H9 (cell line): ENCODE measurements around the gene SLC12A4. TPM values are rescaled to one million over a fixed set of nuclear protein-coding genes. Genes with fewer than 3 reads are reported as not detected.

Experiments used
- DNase-seq: peaks from one replicate; pipeline ENCODE4 v3.0.0-alpha.2; 2017
- H2AFZ ChIP-seq: one replicate; pipeline ENCODE4 v1.6.1; 2013; ENCODE audit warnings: mild to moderate bottlenecking, low read length, control low read depth, moderate library complexity
- H2AK5ac ChIP-seq: 2 replicates; pipeline ENCODE4 v1.6.1; 2013; ENCODE audit warnings: low read length, control low read depth, mixed read lengths; ENCODE audit not compliant: insufficient read length
- H2BK120ac ChIP-seq: one replicate; pipeline ENCODE4 v1.6.1; 2013; ENCODE audit warnings: low read depth, mild to moderate bottlenecking, low read length, control low read depth, inconsistent platforms; ENCODE audit not compliant: poor library complexity, severe bottlenecking
- H2BK12ac ChIP-seq: 2 replicates; pipeline ENCODE4 v1.6.1; 2013; ENCODE audit warnings: low read length, control low read depth, mixed read lengths, low read depth; ENCODE audit not compliant: insufficient read length
- H2BK15ac ChIP-seq: 2 replicates; pipeline ENCODE4 v1.6.1; 2013; ENCODE audit warnings: low read depth, low read length, control low read depth
- H2BK20ac ChIP-seq: one replicate; pipeline ENCODE4 v1.6.1; 2013; ENCODE audit warnings: low read depth, mild to moderate bottlenecking, low read length, control low read depth, inconsistent platforms; ENCODE audit not compliant: poor library complexity, severe bottlenecking
- H2BK5ac ChIP-seq: 2 replicates; pipeline ENCODE4 v1.6.1; 2013; ENCODE audit warnings: low read length, control low read depth, mixed read lengths; ENCODE audit not compliant: insufficient read length
- H3K14ac ChIP-seq: 2 replicates; pipeline ENCODE4 v1.6.1; 2013; ENCODE audit warnings: low read length, control low read depth; ENCODE audit not compliant: insufficient read depth
- H3K18ac ChIP-seq: 2 replicates; pipeline ENCODE4 v1.6.1; 2013; ENCODE audit warnings: low read depth, mild to moderate bottlenecking, mixed read lengths, low read length, control low read depth; ENCODE audit not compliant: insufficient read length
- H3K23ac ChIP-seq: 2 replicates; pipeline ENCODE4 v1.6.1; 2013; ENCODE audit warnings: low read length, control low read depth, mixed read lengths, low read depth; ENCODE audit not compliant: insufficient read length
- H3K23me2 ChIP-seq: 2 replicates; pipeline ENCODE4 v1.6.1; 2013; ENCODE audit warnings: low read depth, mild to moderate bottlenecking, mixed read lengths, low read length, control low read depth; ENCODE audit not compliant: insufficient read length, poor library complexity, severe bottlenecking
- H3K27ac ChIP-seq: 2 replicates; pipeline ENCODE4 v1.5.1; 2013; ENCODE audit warnings: low read length, control low read depth, mixed read lengths, low read depth; ENCODE audit not compliant: insufficient read length
- H3K27me3 ChIP-seq: 2 replicates; pipeline ENCODE4 v1.6.1; 2013; ENCODE audit warnings: low read length, control low read depth, inconsistent platforms; ENCODE audit not compliant: insufficient read depth
- H3K4ac ChIP-seq: 2 replicates; pipeline ENCODE4 v1.6.1; 2013; ENCODE audit warnings: low read depth, mild to moderate bottlenecking, control low read depth, inconsistent platforms, low read length, moderate library complexity
- H3K4me1 ChIP-seq: 2 replicates; pipeline ENCODE4 v1.6.1; 2013; ENCODE audit warnings: low read length, control low read depth, inconsistent platforms; ENCODE audit not compliant: insufficient read depth
- H3K4me2 ChIP-seq: 2 replicates; pipeline ENCODE4 v1.6.1; 2013; ENCODE audit warnings: low read length, control low read depth, mixed read lengths; ENCODE audit not compliant: insufficient read length, insufficient read depth
- H3K56ac ChIP-seq: 2 replicates; pipeline ENCODE4 v1.6.1; 2013; ENCODE audit warnings: low read depth, mild to moderate bottlenecking, mixed read lengths, low read length, control low read depth; ENCODE audit not compliant: insufficient read length
- H3K79me1 ChIP-seq: 2 replicates; pipeline ENCODE4 v1.6.1; 2013; ENCODE audit warnings: low read depth, mild to moderate bottlenecking, moderate library complexity, low read length, control low read depth, inconsistent platforms; ENCODE audit not compliant: insufficient read depth, poor library complexity, severe bottlenecking
- H3K79me2 ChIP-seq: 2 replicates; pipeline ENCODE4 v1.6.1; 2013; ENCODE audit warnings: low read length, control low read depth, inconsistent platforms; ENCODE audit not compliant: insufficient read depth
- H3K9ac ChIP-seq: 2 replicates; pipeline ENCODE4 v1.6.1; 2013; ENCODE audit warnings: low read length, control low read depth, mixed read lengths; ENCODE audit not compliant: insufficient read length; ENCODE audit errors: extremely low read depth
- H3K9me3 ChIP-seq: one replicate; pipeline ENCODE4 v1.6.1; 2013; ENCODE audit warnings: low read depth, low read length, inconsistent platforms; ENCODE audit not compliant: control insufficient read depth
- H3T11ph ChIP-seq: one replicate; pipeline ENCODE4 v1.6.1; 2013; ENCODE audit warnings: mild to moderate bottlenecking, low read length, control low read depth, inconsistent platforms
- H4K20me1 ChIP-seq: one replicate; pipeline ENCODE4 v1.6.1; 2013; ENCODE audit not compliant: control insufficient read depth, insufficient read length, insufficient read depth
- H4K5ac ChIP-seq: 2 replicates; pipeline ENCODE4 v1.6.1; 2013; ENCODE audit warnings: low read depth, mild to moderate bottlenecking, mixed read lengths, low read length, control low read depth; ENCODE audit not compliant: insufficient read length
- H4K8ac ChIP-seq: replicated peaks from 2 replicates; pipeline ENCODE4 v1.6.1; 2013; ENCODE audit warnings: low read length, control low read depth, mixed read lengths, low read depth; ENCODE audit not compliant: insufficient read length
- H4K91ac ChIP-seq: 2 replicates; pipeline ENCODE4 v1.6.1; 2013; ENCODE audit warnings: low read depth, mild to moderate bottlenecking, moderate library complexity, mixed read lengths, low read length, control low read depth; ENCODE audit not compliant: insufficient read length
- H3K27ac Mint-ChIP-seq, 3 experiments: 2 replicates in 2 of 3; 3 replicates in 1 of 3; pipeline ENCODE4 v1.8.0; 2020 to 2021; ENCODE audit warnings: mixed read lengths in 3 of 3, mild to moderate bottlenecking in 1 of 3, moderate library complexity in 1 of 3
- H3K27me3 Mint-ChIP-seq: 2 replicates; pipeline ENCODE4 v1.8.0; 2021; ENCODE audit warnings: low read depth, mild to moderate bottlenecking, moderate library complexity, mixed read lengths
- H3K36me3 Mint-ChIP-seq, 3 experiments: 2 replicates in 2 of 3; 3 replicates in 1 of 3; pipeline ENCODE4 v1.8.0; 2020 to 2021; ENCODE audit warnings: low read depth in 3 of 3, mixed read lengths in 3 of 3; ENCODE audit not compliant: insufficient read depth in 1 of 3
- H3K4me1 Mint-ChIP-seq, 2 experiments: 2 replicates each; pipeline ENCODE4 v1.8.0; 2020; ENCODE audit warnings: mixed read lengths in 2 of 2
- H3K4me3 Mint-ChIP-seq, 2 experiments: 2 replicates in 1 of 2; 3 replicates in 1 of 2; pipeline ENCODE4 v1.8.0; 2020 to 2021; ENCODE audit warnings: mild to moderate bottlenecking in 2 of 2, mixed read lengths in 2 of 2, moderate library complexity in 1 of 2
- H3K9me3 Mint-ChIP-seq, 2 experiments: 2 replicates in 1 of 2; 3 replicates in 1 of 2; pipeline ENCODE4 v1.8.0; 2020; ENCODE audit warnings: mild to moderate bottlenecking in 2 of 2, mixed read lengths in 2 of 2, moderate library complexity in 1 of 2
- CTCF ChIP-seq: fragments of 200-600 bp; sonication (generic); conservative IDR thresholded peaks from 3 replicates; pipeline ENCODE4 v1.8.0; 2021; ENCODE audit warnings: antibody characterized with exemption, mild to moderate bottlenecking
- WGBS: extraction: QIAGEN DNeasy Blood & Tissue Kit; methylation state at CpG from one replicate; pipeline ENCODE4 v1.1.7; 2013; ENCODE audit warnings: missing lambda C conversion rate, low lambda C conversion rate, mixed read lengths; ENCODE audit not compliant: insufficient read length; ENCODE audit errors: extremely low coverage; 5-methylcytosine and 5-hydroxymethylcytosine counted together
- total RNA-seq: library from RNA; stranded (reverse); gene quantifications from 2 replicates; pipeline ENCODE4 v1.2.1, GENCODE V29; 2021

Gene SLC12A4
- total RNA-seq, 1 experiment from 2014 or later: 46.7 TPM

- Histone ChIP-seq H3K4ac (no peak overlapping the region), H3K4me1 (no peaks in the 10 kb centered on the region), H2BK120ac (no peak overlapping the region), H3K14ac (no peak overlapping the region), H3K56ac (no peak overlapping the region), H3K27me3 (no peaks in the 10 kb centered on the region), H2BK15ac (no peak overlapping the region), H4K20me1 (no peaks in the 10 kb centered on the region), H3K23me2 (no peaks in the 10 kb centered on the region), H2BK12ac (no peak overlapping the region), H3K18ac (no peak overlapping the region), H2BK5ac (no peak overlapping the region), H3K4me2 (no peak overlapping the region), H3K79me2 (no peaks in the 10 kb centered on the region), H2AFZ (no peak overlapping the region), H3T11ph (no peak overlapping the region), H2AK5ac (no peak overlapping the region), H4K91ac (no peak overlapping the region), H3K79me1 (no peaks in the 10 kb centered on the region), H3K9me3 (no peaks in the 10 kb centered on the region), H3K9ac (no peak overlapping the region), H4K8ac (no peak overlapping the region), H2BK20ac (no peak overlapping the region), H3K23ac (no peak overlapping the region), H4K5ac (no peak overlapping the region), H3K27ac (no peak overlapping the region)
- no peak overlapping the region for H3K27ac Mint-ChIP-seq
- H3K36me3 Mint-ChIP-seq: peaks cover 18 to 78% (median 53%) of the 10 kb centered on the region in 3 experiments; a peak in 6 of 7 replicates
- H3K9me3 Mint-ChIP-seq: no peaks in the 10 kb centered on the region
- TF ChIP-seq CTCF: no peak
- H3K4me1 Mint-ChIP-seq: no peaks in the 10 kb centered on the region
- H3K4me3 Mint-ChIP-seq: no peak overlapping the region
- WGBS: no CpG with 5 or more reads among the region's 16 CpGs
- no peaks in the 10 kb centered on the region for H3K27me3 Mint-ChIP-seq
- DNase-seq: no peak
Measured at GRCh38 chr16:67950335-67950843, 18.0 kb downstream of the SLC12A4 start.
